OCI-LY3 (cell line): ENCODE results near the gene KYAT1.

ENCODE experiments used
- CTCF ChIP-seq: fragments of 200-600, 300-600 bp; sonication (generic); IDR thresholded peaks from 2 replicates; pipeline ENCODE4 v1.5.1; 2014; ENCODE audit warnings: antibody characterized with exemption, low read length, low read depth
- EZH2phosphoT487 ChIP-seq: fragments of 200-600 bp; shearing (Covaris generic); IDR thresholded peaks from 2 replicates; pipeline ENCODE4 v1.6.1; 2018; ENCODE audit warnings: antibody characterized with exemption, mixed run types, low read depth

GRCh38 chr9:128891321-128892220, 9.8 kb upstream of the KYAT1 start:
- TF ChIP-seq CTCF (no peak), EZH2phosphoT487 (no peak)
